SK-N-SH (cell line): ENCODE data around the gene FGF8. TPM values are rescaled to one million over a fixed set of nuclear protein-coding genes. Genes with fewer than 3 reads are reported as not detected.

Source experiments
- CTCF ChIA-PET: fragments of 300-600, 350-600 bp; formaldehyde crosslinking; extraction: SDS; loops from one replicate; lab custom pipeline; 2021; lab: Yijun Ruan, JAX
- POLR2A ChIA-PET: fragments of 350-600 bp; sonication (Branson Sonifier 250); formaldehyde crosslinking; extraction: SDS; loops from one replicate; lab custom pipeline; 2020; ENCODE audit warnings: antibody characterized with exemption, inconsistent platforms; lab: Yijun Ruan, JAX
- DNase-seq: peaks from one replicate; pipeline ENCODE4 v3.0.0; 2012
- H2AFZ ChIP-seq: fragments of 200-600 bp; sonication (generic); 2 replicates; pipeline ENCODE4 v1.8.1; 2016; ENCODE audit warnings: antibody characterized with exemption, mild to moderate bottlenecking, low read depth
- H3F3A ChIP-seq: fragments of 200-600 bp; sonication (generic); replicated peaks from 2 replicates; pipeline ENCODE3; 2016; ENCODE audit warnings: antibody characterized with exemption, mild to moderate bottlenecking; ENCODE audit not compliant: insufficient read depth
- H3K27ac ChIP-seq, 2 experiments: fragments of 200-500 bp in 1 of 2; fragments of 200-600 bp in 1 of 2; sonication (Bioruptor generic) in 1 of 2; sonication (generic), shearing (Covaris generic) in 1 of 2; 2 replicates each; pipeline versions ENCODE4 v1.5.1 to v1.6.1; 2014 to 2016; ENCODE audit warnings: low read depth in 2 of 2, inconsistent platforms in 1 of 2, low read length in 1 of 2, mild to moderate bottlenecking in 1 of 2, mixed read lengths in 1 of 2
- H3K27me3 ChIP-seq: fragments of 200-600 bp; sonication (generic), shearing (Covaris generic); 2 replicates; pipeline ENCODE4 v1.6.1; 2016; ENCODE audit warnings: mixed run types; ENCODE audit not compliant: insufficient read depth
- H3K36me3 ChIP-seq, 2 experiments: fragments of 200-500 bp in 1 of 2; fragments of 200-600 bp in 1 of 2; sonication (Bioruptor generic) in 1 of 2; sonication (generic) in 1 of 2; replicated peaks in 1 of 2; 2 replicates each; pipeline versions ENCODE3 to v1.5.1; 2014 to 2016; ENCODE audit warnings: low read length in 1 of 2, mild to moderate bottlenecking in 1 of 2; ENCODE audit not compliant: insufficient read depth in 2 of 2, control insufficient read depth in 1 of 2
- H3K4me1 ChIP-seq, 2 experiments: fragments of 200-500 bp in 1 of 2; fragments of 200-600 bp in 1 of 2; sonication (Bioruptor generic) in 1 of 2; sonication (generic), shearing (Covaris generic) in 1 of 2; 2 replicates each; pipeline versions ENCODE4 v1.5.1 to v1.6.1; 2014 to 2016; ENCODE audit warnings: low read depth in 1 of 2, low read length in 1 of 2, mixed run types in 1 of 2; ENCODE audit not compliant: insufficient read depth in 2 of 2, control insufficient read depth in 1 of 2
- H3K4me2 ChIP-seq: fragments of 200-600 bp; sonication (generic), shearing (Covaris generic); 2 replicates; pipeline ENCODE4 v1.6.1; 2017; ENCODE audit warnings: mixed run types
- H3K4me3 ChIP-seq, 2 experiments: fragments of 200-500 bp in 1 of 2; fragments of 200-600 bp in 1 of 2; sonication (Bioruptor generic) in 1 of 2; sonication (generic), shearing (Covaris generic) in 1 of 2; 2 replicates each; pipeline versions ENCODE4 v1.5.1 to v1.8.1; 2014 to 2016; ENCODE audit warnings: low read depth in 2 of 2, inconsistent platforms in 1 of 2, low read length in 1 of 2, mild to moderate bottlenecking in 1 of 2, mixed read lengths in 1 of 2, moderate library complexity in 1 of 2
- H3K79me2 ChIP-seq: fragments of 200-600 bp; sonication (generic); 2 replicates; pipeline ENCODE4 v1.8.1; 2017; ENCODE audit warnings: mild to moderate bottlenecking; ENCODE audit not compliant: insufficient read depth
- H3K9ac ChIP-seq: fragments of 200-600 bp; sonication (generic); 2 replicates; pipeline ENCODE4 v1.6.1; 2017; ENCODE audit warnings: mixed run types
- H3K9me2 ChIP-seq: fragments of 200-600 bp; sonication (generic); 2 replicates; pipeline ENCODE4 v1.6.1; 2017; ENCODE audit warnings: mixed run types
- H3K9me3 ChIP-seq: fragments of 200-600 bp; sonication (generic); 2 replicates; pipeline ENCODE4 v1.6.1; 2017; ENCODE audit warnings: mixed run types, mild to moderate bottlenecking, moderate library complexity
- H4K20me1 ChIP-seq: fragments of 200-600 bp; sonication (generic); 2 replicates; pipeline ENCODE4 v1.6.1; 2017; ENCODE audit warnings: mild to moderate bottlenecking, mixed run types; ENCODE audit not compliant: insufficient read depth
- ELF1 ChIP-seq: IDR thresholded peaks from 2 replicates; pipeline ENCODE4 v1.4.0; 2012
- NFIC ChIP-seq: IDR thresholded peaks from 2 replicates; pipeline ENCODE4 v1.4.0; 2012; ENCODE audit warnings: borderline replicate concordance
- PBX3 ChIP-seq: IDR thresholded peaks from 2 replicates; pipeline ENCODE4; 2012
- RCOR1 ChIP-seq: fragments of 150-350 bp; IDR thresholded peaks from 2 replicates; pipeline ENCODE4 v1.6.1; 2017; ENCODE audit warnings: antibody characterized with exemption, low read length
- REST ChIP-seq: IDR thresholded peaks from 2 replicates; pipeline ENCODE4 v1.6.1; 2012; ENCODE audit warnings: mild to moderate bottlenecking, low read depth, low read length, moderate library complexity
- SMC3 ChIP-seq: IDR thresholded peaks from 2 replicates; pipeline ENCODE4 v1.6.1; 2012; ENCODE audit warnings: low read depth, low read length, improper control_type of control experiment
- YY1 ChIP-seq: IDR thresholded peaks from 2 replicates; pipeline ENCODE4 v1.4.0; 2012; ENCODE audit warnings: low read depth, mild to moderate bottlenecking
- WGBS: methylation state at CpG from one replicate; pipeline ENCODE4 v1.1.6; 2017; ENCODE audit warnings: low lambda C conversion rate; 5-methylcytosine and 5-hydroxymethylcytosine counted together
- polyA plus RNA-seq, 3 experiments: library from polyadenylated mRNA; depleted of rRNA; stranded (reverse); fragments of >200 nt; gene quantifications; 2 replicates each; pipeline ENCODE4 v1.2.3, GENCODE V29; 2012

Gene FGF8
- polyA plus RNA-seq, 1 of the 3 experiments (the other 2 are of a cell fraction) = not detected

- DNase-seq = no peak
- Histone ChIP-seq H3F3A (no peaks in the 10 kb centered on the region), H4K20me1 (no peaks in the 10 kb centered on the region), H2AFZ (no peak overlapping the region), H3K9ac (no peak overlapping the region), H3K79me2 (no peaks in the 10 kb centered on the region), H3K27ac (no peak overlapping the region), H3K27me3 (no peaks in the 10 kb centered on the region; the same call in 1 of the 2 replicates), H3K36me3 (no peaks in the 10 kb centered on the region), H3K4me2 (no peak overlapping the region), H3K9me2 (no peaks in the 10 kb centered on the region), H3K4me1 (no peaks in the 10 kb centered on the region; a peak in 1 of 4 replicates), H3K9me3 (no peaks in the 10 kb centered on the region), H3K4me3 (no peak overlapping the region)
- TF ChIP-seq REST = no peak
- WGBS = 62% methylated on average over 2 of the region's 2 CpGs
- ChIA-PET CTCF (interaction anchor here (0.7 to 3.3 kb wide), 5 partner anchors 11 to 1540 kb away, joined by 3 to 12 read pairs (median 6); no protein-coding TSS in a partner anchor), POLR2A (no interaction called here)
Observed at GRCh38 chr10:101758858-101759257, 17.1 kb downstream of the FGF8 start.

GRCh38 chr10:101752241-101752640 lies 23.7 kb downstream of the FGF8 start:
- no peak for TF ChIP-seq YY1
- TF ChIP-seq NFIC = no peak
- TF ChIP-seq PBX3 = no peak
- no peak for TF ChIP-seq SMC3
- TF ChIP-seq REST = no peak
- TF ChIP-seq ELF1 = no peak
- no peak for TF ChIP-seq RCOR1
- no peaks in the 10 kb centered on the region for H3K27me3 ChIP-seq
- POLR2A ChIA-PET = no interaction called here
- 44% methylated on average over 3 of the region's 3 CpGs for WGBS
- no peaks in the 10 kb centered on the region for H3K9me2 ChIP-seq
- no peak overlapping the region for H3K4me2 ChIP-seq
- H3K36me3 ChIP-seq = no peaks in the 10 kb centered on the region
- no peak overlapping the region for H3K4me3 ChIP-seq
- H3K9me3 ChIP-seq = no peaks in the 10 kb centered on the region
- no peak overlapping the region for H3K9ac ChIP-seq
- H2AFZ ChIP-seq = no peak overlapping the region
- CTCF ChIA-PET = interaction anchor here (1.1 kb wide), 1 partner anchor 124 kb away, joined by 3 read pairs; no protein-coding TSS in a partner anchor
- H3F3A ChIP-seq = no peaks in the 10 kb centered on the region
- no peaks in the 10 kb centered on the region for H4K20me1 ChIP-seq
- H3K4me1 ChIP-seq = no peaks in the 10 kb centered on the region; a peak in 1 of 4 replicates
- DNase-seq = no peak
- no peak overlapping the region for H3K27ac ChIP-seq
- H3K79me2 ChIP-seq = no peaks in the 10 kb centered on the region
